IMR-90 (cell line): ENCODE measurements around the gene JPH3. TPM values are rescaled to one million over a fixed set of nuclear protein-coding genes. Genes with fewer than 3 reads are reported as not detected.

Experiments used
- ATAC-seq: fragments of 200-7000 bp; cut with Tn5 transposase; 2 replicates; pipeline ENCODE4 v1.9.1; 2020; ENCODE audit warnings: low read depth, mild to moderate bottlenecking, moderate library complexity
- BruUV-seq: library from RNA; stranded (reverse); fragments of 400-500 nt; replicated peaks from 2 replicates; lab custom pipeline; 2021; lab: Mats Ljungman, UMichigan
- CTCF ChIA-PET: fragments of 300-600 bp; formaldehyde crosslinking; extraction: SDS; loops from one replicate; lab custom pipeline; 2021; ENCODE audit warnings: antibody characterized with exemption; lab: Yijun Ruan, JAX
- POLR2A ChIA-PET: fragments of 300-600 bp; sonication (Branson Sonifier 250); formaldehyde crosslinking; loops from one replicate; lab custom pipeline; 2022; ENCODE audit warnings: antibody characterized with exemption; ENCODE audit not compliant: unreplicated experiment; lab: Charles Lee
- DNase-seq: peaks from one replicate; pipeline ENCODE4 v3.0.0; 2013
- H2AFZ ChIP-seq: replicated peaks from 2 replicates; pipeline ENCODE3; 2013; ENCODE audit warnings: low read length, mild to moderate bottlenecking; ENCODE audit not compliant: poor library complexity
- H2AK5ac ChIP-seq: 2 replicates; pipeline ENCODE4 v1.6.1; 2013; ENCODE audit warnings: low read depth, low read length, inconsistent platforms
- H2AK9ac ChIP-seq: replicated peaks from 2 replicates; pipeline ENCODE3; 2013; ENCODE audit warnings: mild to moderate bottlenecking, low read depth, low read length, moderate library complexity; ENCODE audit not compliant: poor library complexity
- H2BK120ac ChIP-seq: 2 replicates; pipeline ENCODE4 v1.6.1; 2013; ENCODE audit warnings: low read depth, low read length, inconsistent platforms
- H2BK15ac ChIP-seq: 3 replicates; pipeline ENCODE4 v1.6.1; 2013; ENCODE audit warnings: low read depth, low read length, inconsistent platforms
- H2BK20ac ChIP-seq: 2 replicates; pipeline ENCODE4 v1.6.1; 2013; ENCODE audit warnings: low read depth, mild to moderate bottlenecking, inconsistent platforms, low read length, moderate library complexity
- H2BK5ac ChIP-seq: 2 replicates; pipeline ENCODE4 v1.6.1; 2013; ENCODE audit warnings: mild to moderate bottlenecking, low read depth, low read length, inconsistent platforms; ENCODE audit not compliant: poor library complexity, severe bottlenecking
- H3K14ac ChIP-seq: replicated peaks from 2 replicates; pipeline ENCODE4 v1.6.1; 2013; ENCODE audit warnings: low read depth, low read length, inconsistent platforms
- H3K18ac ChIP-seq: 2 replicates; pipeline ENCODE4 v1.6.1; 2013; ENCODE audit warnings: low read depth, low read length, control low read depth
- H3K23ac ChIP-seq: 2 replicates; pipeline ENCODE4 v1.6.1; 2013; ENCODE audit warnings: low read depth, low read length, inconsistent platforms
- H3K27ac ChIP-seq: 2 replicates; pipeline ENCODE4 v1.5.1; 2013; ENCODE audit warnings: mild to moderate bottlenecking, control low read depth, low read length; ENCODE audit not compliant: insufficient read depth
- H3K27me3 ChIP-seq: 2 replicates; pipeline ENCODE4 v1.6.1; 2013; ENCODE audit warnings: low read length; ENCODE audit not compliant: control insufficient read depth, insufficient read depth
- H3K36me3 ChIP-seq: 2 replicates; pipeline ENCODE4 v1.6.1; 2013; ENCODE audit warnings: low read length, mixed read lengths; ENCODE audit not compliant: control insufficient read depth, insufficient read depth
- H3K4ac ChIP-seq: 2 replicates; pipeline ENCODE4 v1.6.1; 2013; ENCODE audit warnings: low read depth, low read length, inconsistent platforms
- H3K4me1 ChIP-seq: 2 replicates; pipeline ENCODE4 v1.6.1; 2013; ENCODE audit warnings: low read length, mixed read lengths; ENCODE audit not compliant: control insufficient read depth, insufficient read depth
- H3K4me2 ChIP-seq: 2 replicates; pipeline ENCODE4 v1.6.1; 2013; ENCODE audit warnings: low read depth, mild to moderate bottlenecking, control low read depth, low read length, moderate library complexity
- H3K4me3 ChIP-seq: 2 replicates; pipeline ENCODE4 v1.5.1; 2013; ENCODE audit warnings: low read depth, mild to moderate bottlenecking, control low read depth, low read length, moderate library complexity; ENCODE audit not compliant: insufficient read depth
- H3K56ac ChIP-seq: 2 replicates; pipeline ENCODE4 v1.6.1; 2013; ENCODE audit warnings: low read length, inconsistent platforms; ENCODE audit not compliant: insufficient read depth; ENCODE audit errors: extremely low read depth
- H3K79me1 ChIP-seq, 2 experiments: 2 replicates each; pipeline ENCODE4 v1.6.1; 2013; ENCODE audit warnings: low read length in 2 of 2, inconsistent platforms in 1 of 2, low read depth in 1 of 2
- H3K9ac ChIP-seq: 2 replicates; pipeline ENCODE4 v1.6.1; 2013; ENCODE audit warnings: low read depth, low read length, control low read depth
- H3K9me1 ChIP-seq: 2 replicates; pipeline ENCODE4 v1.6.1; 2013; ENCODE audit warnings: low read length, inconsistent platforms; ENCODE audit not compliant: insufficient read depth
- H3K9me3 ChIP-seq: 2 replicates; pipeline ENCODE4 v1.6.1; 2013; ENCODE audit warnings: low read length; ENCODE audit not compliant: control insufficient read depth, insufficient read depth
- H4K20me1 ChIP-seq: 2 replicates; pipeline ENCODE4 v1.6.1; 2013; ENCODE audit warnings: low read length, inconsistent platforms; ENCODE audit not compliant: insufficient read depth
- H4K5ac ChIP-seq: 2 replicates; pipeline ENCODE4 v1.6.1; 2013; ENCODE audit warnings: mild to moderate bottlenecking, low read depth, low read length, control low read depth
- H4K8ac ChIP-seq, 2 experiments: 2 replicates each; pipeline ENCODE4 v1.6.1; 2013; ENCODE audit warnings: low read depth in 2 of 2, low read length in 2 of 2, control low read depth in 1 of 2, inconsistent platforms in 1 of 2
- H4K91ac ChIP-seq: 2 replicates; pipeline ENCODE4 v1.6.1; 2013; ENCODE audit warnings: low read depth, low read length, inconsistent platforms; ENCODE audit not compliant: insufficient read depth
- RAD21 ChIP-seq: IDR thresholded peaks from 2 replicates; pipeline ENCODE4 v1.6.1; 2012; ENCODE audit warnings: low read length, improper control_type of control experiment
- SMC3 ChIP-seq: fragments of 150-350 bp; IDR thresholded peaks from 2 replicates; pipeline ENCODE4 v1.6.1; 2016; ENCODE audit warnings: low read depth, mild to moderate bottlenecking, antibody characterized with exemption, low read length, moderate library complexity
- WGBS, 2 experiments: methylation state at CpG; one replicate each; pipeline versions ENCODE4 v1.1.5 to v1.1.7; 2013; ENCODE audit warnings: missing lambda C conversion rate in 2 of 2; ENCODE audit not compliant: insufficient read length in 1 of 2; ENCODE audit errors: extremely low coverage in 2 of 2; 5-methylcytosine and 5-hydroxymethylcytosine counted together
- dilution Hi-C: fragments of 300-500 bp; cut with HindIII; formaldehyde crosslinking; loops from one replicate; pipeline ENCODE4 v1.14.3; 2018; ENCODE audit warnings: low sequenced_read_pairs; ENCODE audit not compliant: unreplicated experiment
- in situ Hi-C: fragments of 300-500 bp; cut with MboI; formaldehyde crosslinking; loops from 3 replicates; pipeline ENCODE4 v1.14.3; 2019; ENCODE audit warnings: low sequenced_read_pairs, inconsistent platforms, mixed read lengths
- intact Hi-C: fragments of 100-400 bp; cut with micrococcal nuclease; formaldehyde crosslinking; loops from 2 replicates; pipeline ENCODE4 v1.10.0; 2022
- polyA plus RNA-seq, 3 experiments: library from polyadenylated mRNA; depleted of rRNA; stranded (reverse); fragments of >200 nt; gene quantifications; 2 replicates each; pipeline ENCODE4 v1.2.3, GENCODE V29; 2012; ENCODE audit warnings: low replicate concordance in 1 of 3
- total RNA-seq: library from RNA; depleted of rRNA; stranded (reverse); fragments of >200 nt; gene quantifications from 2 replicates; pipeline ENCODE4 v1.2.3, GENCODE V29; 2012
- TF ChIP-seq, protein P1 (sequence below): conservative IDR thresholded peaks from 2 replicates; pipeline ENCODE4 v1.5.1; 2012; ENCODE audit warnings: mild to moderate bottlenecking, low read depth, low read length, improper control_type of control experiment

The JPH3 gene
- total and polyA plus RNA-seq, 2 of the 4 experiments (the other 2 are of a cell fraction) = 0.03 TPM; not detected in 1

DNA sequence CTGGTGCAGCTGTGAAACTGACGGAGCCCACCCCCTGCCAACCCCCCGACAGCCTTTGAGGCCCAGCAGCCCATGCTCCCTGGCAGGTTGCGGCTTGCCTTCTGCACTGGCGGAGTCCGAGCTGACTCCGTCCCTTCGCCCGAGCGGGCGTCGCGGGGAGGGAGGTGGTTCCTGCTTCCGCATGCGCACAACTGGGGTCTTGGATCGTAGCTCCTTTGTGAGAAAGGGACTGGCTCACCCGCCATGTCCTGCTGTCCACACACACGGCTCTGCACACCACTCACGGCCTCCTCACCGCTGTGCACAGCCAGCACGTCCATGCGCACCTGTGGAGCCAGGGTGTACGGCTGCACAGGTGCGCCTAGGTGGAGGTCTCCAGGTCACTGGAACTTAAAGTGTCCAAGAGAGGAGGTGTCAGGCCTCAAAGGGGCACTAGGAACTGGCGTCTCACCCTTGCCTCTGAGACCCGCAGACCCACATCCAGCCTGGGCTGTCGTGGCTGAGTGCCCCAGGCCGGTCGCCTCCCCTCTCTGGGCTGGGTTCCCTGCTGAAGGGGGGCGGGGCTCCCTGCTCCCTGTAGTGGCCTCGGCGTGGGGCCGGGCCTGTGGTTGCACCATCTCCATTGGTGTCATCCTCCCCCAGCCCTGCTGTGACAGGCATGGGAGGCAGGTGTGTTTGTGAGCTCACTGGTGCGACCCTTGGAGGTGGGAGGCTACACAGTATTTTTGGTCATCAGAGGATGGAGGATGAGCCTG lies 45.3 kb downstream of the JPH3 start:
- H2AK5ac ChIP-seq = no peak overlapping the region
- no peak for ATAC-seq
- H2BK15ac ChIP-seq = no peak overlapping the region
- H3K9me1 ChIP-seq = no peaks in the 10 kb centered on the region
- WGBS, 2 experiments = 84% methylated on average over 11 of the region's 33 CpGs; no CpG with 5 or more reads in 1 of the 2 experiments
- H3K4me2 ChIP-seq = no peak overlapping the region
- H3K4me1 ChIP-seq = no peaks in the 10 kb centered on the region
- H3K36me3 ChIP-seq = no peaks in the 10 kb centered on the region
- dilution Hi-C loops (no loop called here), intact Hi-C loops (no loop called here), in situ Hi-C loops (no loop called here)
- no peak for DNase-seq
- H3K79me1 ChIP-seq = no peaks in the 10 kb centered on the region
- H3K9ac ChIP-seq = no peak overlapping the region
- H2BK20ac ChIP-seq = no peak overlapping the region
- no peak overlapping the region for H3K4ac ChIP-seq
- no peak overlapping the region for H3K23ac ChIP-seq
- no peak overlapping the region for H3K56ac ChIP-seq
- no TSS peak for BruUV-seq
- no peaks in the 10 kb centered on the region; the same call in 1 of the 2 replicates for H4K20me1 ChIP-seq
- peaks cover 64% of the 10 kb centered on the region for H3K27me3 ChIP-seq
- H4K5ac ChIP-seq = no peak overlapping the region
- H2AK9ac ChIP-seq = no peak overlapping the region
- H2BK120ac ChIP-seq = no peak overlapping the region
- H4K91ac ChIP-seq = no peak overlapping the region
- no peak overlapping the region for H3K4me3 ChIP-seq
- no peak overlapping the region for H3K27ac ChIP-seq
- no peak overlapping the region for H3K14ac ChIP-seq
- ChIA-PET CTCF (interaction anchor here (0.6 to 0.7 kb wide), 2 partner anchors 12 to 18 kb away, joined by 3 read pairs; no protein-coding TSS in a partner anchor), POLR2A (no interaction called here)
- no peak overlapping the region for H3K18ac ChIP-seq
- no peak overlapping the region for H4K8ac ChIP-seq
- H3K9me3 ChIP-seq = no peaks in the 10 kb centered on the region; the same call in 1 of the 2 replicates
- no peak overlapping the region for H2BK5ac ChIP-seq
- H2AFZ ChIP-seq = no peak overlapping the region
- TF ChIP-seq, protein P1, sequence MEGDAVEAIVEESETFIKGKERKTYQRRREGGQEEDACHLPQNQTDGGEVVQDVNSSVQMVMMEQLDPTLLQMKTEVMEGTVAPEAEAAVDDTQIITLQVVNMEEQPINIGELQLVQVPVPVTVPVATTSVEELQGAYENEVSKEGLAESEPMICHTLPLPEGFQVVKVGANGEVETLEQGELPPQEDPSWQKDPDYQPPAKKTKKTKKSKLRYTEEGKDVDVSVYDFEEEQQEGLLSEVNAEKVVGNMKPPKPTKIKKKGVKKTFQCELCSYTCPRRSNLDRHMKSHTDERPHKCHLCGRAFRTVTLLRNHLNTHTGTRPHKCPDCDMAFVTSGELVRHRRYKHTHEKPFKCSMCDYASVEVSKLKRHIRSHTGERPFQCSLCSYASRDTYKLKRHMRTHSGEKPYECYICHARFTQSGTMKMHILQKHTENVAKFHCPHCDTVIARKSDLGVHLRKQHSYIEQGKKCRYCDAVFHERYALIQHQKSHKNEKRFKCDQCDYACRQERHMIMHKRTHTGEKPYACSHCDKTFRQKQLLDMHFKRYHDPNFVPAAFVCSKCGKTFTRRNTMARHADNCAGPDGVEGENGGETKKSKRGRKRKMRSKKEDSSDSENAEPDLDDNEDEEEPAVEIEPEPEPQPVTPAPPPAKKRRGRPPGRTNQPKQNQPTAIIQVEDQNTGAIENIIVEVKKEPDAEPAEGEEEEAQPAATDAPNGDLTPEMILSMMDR = no peak
- no peak for TF ChIP-seq SMC3
- no peak for TF ChIP-seq RAD21
